Astrocyte of the spinal cord (primary cell): ENCODE measurements around the gene TOR1AIP1.
A peak's percentile ranks its signal among the peaks of the same experiment; 100 is the strongest.
"Not testable (repeated sequence)": the region's sequence is repeated elsewhere in the genome, so short reads cannot be mapped to it uniquely, and the experiment has no call there.

Experiments used
- DNase-seq: peaks from one replicate; pipeline ENCODE4 v3.0.0; 2011; ENCODE audit warnings: low read depth, low spot score
- H3K4me3 ChIP-seq: 2 replicates; pipeline ENCODE4 v1.5.1; 2011; ENCODE audit warnings: low read depth, mild to moderate bottlenecking, low read length, moderate library complexity
- in situ Hi-C: cut with HindIII; loops from 2 replicates; pipeline ENCODE4 v1.10.0; 2017; ENCODE audit warnings: low sequenced_read_pairs
- TF ChIP-seq, protein P1 (sequence below): IDR thresholded peaks from 2 replicates; pipeline ENCODE4 v1.5.1; 2012; ENCODE audit warnings: low read depth, mild to moderate bottlenecking, low read length, inconsistent platforms

TOR1AIP1 gene

DNA sequence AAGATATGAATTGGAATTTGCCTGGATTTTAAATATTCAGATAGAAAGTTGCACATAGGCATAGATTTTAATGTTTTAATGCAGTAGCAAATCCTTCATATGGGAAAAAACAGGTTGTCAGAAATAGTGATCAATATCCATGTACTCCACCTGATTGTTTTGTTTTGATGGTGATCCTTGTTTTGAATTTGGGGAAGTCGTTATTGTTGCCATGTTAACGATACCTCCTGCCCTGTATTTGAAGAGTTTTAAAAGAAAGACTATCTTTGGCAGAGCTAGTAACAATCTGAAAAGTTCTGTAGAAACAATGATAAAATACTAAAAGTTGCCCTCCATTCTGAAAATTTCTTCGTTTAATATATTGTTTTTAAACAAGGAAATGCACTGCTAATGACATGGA, 73.6 kb downstream of the TOR1AIP1 start:
- in situ Hi-C loops, result no loop called here
- DNase-seq, result no peak
- TF ChIP-seq, protein P1, sequence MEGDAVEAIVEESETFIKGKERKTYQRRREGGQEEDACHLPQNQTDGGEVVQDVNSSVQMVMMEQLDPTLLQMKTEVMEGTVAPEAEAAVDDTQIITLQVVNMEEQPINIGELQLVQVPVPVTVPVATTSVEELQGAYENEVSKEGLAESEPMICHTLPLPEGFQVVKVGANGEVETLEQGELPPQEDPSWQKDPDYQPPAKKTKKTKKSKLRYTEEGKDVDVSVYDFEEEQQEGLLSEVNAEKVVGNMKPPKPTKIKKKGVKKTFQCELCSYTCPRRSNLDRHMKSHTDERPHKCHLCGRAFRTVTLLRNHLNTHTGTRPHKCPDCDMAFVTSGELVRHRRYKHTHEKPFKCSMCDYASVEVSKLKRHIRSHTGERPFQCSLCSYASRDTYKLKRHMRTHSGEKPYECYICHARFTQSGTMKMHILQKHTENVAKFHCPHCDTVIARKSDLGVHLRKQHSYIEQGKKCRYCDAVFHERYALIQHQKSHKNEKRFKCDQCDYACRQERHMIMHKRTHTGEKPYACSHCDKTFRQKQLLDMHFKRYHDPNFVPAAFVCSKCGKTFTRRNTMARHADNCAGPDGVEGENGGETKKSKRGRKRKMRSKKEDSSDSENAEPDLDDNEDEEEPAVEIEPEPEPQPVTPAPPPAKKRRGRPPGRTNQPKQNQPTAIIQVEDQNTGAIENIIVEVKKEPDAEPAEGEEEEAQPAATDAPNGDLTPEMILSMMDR, result no peak
- H3K4me3 ChIP-seq, result peak overlapping the region; percentile 88

DNA sequence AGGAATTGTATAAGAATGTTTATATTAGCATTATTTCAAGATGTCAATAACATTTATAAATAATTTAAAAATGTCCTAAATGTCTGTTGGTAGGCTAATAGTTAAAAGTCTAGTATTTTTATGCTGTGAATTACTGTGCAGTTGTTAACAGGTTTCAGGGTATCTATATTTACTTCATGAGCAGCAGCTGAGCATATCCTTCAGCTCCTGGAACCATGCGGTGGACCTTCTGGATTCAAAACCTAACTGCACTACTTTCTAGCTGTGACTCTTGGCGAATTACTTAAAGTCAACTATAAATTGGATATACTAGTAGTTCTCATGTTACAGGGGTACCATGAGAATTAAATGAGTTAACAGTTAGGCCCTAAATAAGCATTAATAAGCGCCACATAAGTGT, 76.3 kb downstream of the TOR1AIP1 start:
- H3K4me3 ChIP-seq, result no peak overlapping the region
- no peak for DNase-seq
- TF ChIP-seq, protein P1, result no peak
- in situ Hi-C loops, result no loop called here

DNA sequence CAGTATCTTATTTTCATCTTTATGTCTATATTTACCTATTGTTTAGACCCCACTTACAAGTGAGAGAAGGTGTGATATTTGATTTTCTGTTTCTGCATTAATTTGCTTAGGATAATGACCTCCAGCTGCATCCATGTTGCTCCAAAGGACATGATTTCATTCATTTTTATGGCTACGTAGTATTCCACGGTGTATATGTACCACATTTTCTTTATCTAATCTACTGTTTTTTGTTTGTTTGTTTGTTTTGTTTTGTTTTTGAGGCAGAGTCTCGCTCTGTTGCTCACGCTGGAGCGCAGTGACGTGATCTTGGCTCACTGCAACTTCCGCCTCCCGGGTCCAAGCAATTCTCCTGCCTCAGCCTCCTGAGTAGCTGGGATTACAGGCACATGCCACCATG, 80.1 kb downstream of the TOR1AIP1 start:
- in situ Hi-C loops, H3K4me3 ChIP-seq, DNase-seq: not testable (repeated sequence)

DNA sequence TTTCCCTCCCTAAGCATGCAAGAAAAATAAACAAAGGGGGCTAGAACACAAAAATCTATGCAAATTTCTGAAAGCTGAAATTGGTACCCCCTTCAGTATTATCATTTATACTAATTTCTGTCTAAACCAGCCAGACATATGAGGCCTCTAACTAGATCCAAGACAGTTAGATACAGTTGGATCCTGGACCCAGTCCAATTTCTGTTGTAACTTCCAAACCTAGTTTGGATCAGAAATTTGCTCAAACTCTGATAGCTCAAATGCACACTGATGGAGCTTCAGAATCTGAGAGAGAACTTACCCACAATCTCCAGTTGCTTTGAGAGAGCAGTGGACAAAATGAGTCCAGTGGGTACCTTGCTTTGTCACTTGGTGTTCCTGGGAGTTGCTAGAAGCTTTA, 84.5 kb downstream of the TOR1AIP1 start:
- in situ Hi-C loops, result no loop called here
- no peak overlapping the region for H3K4me3 ChIP-seq
- no peak for DNase-seq
- TF ChIP-seq, protein P1, result no peak

DNA sequence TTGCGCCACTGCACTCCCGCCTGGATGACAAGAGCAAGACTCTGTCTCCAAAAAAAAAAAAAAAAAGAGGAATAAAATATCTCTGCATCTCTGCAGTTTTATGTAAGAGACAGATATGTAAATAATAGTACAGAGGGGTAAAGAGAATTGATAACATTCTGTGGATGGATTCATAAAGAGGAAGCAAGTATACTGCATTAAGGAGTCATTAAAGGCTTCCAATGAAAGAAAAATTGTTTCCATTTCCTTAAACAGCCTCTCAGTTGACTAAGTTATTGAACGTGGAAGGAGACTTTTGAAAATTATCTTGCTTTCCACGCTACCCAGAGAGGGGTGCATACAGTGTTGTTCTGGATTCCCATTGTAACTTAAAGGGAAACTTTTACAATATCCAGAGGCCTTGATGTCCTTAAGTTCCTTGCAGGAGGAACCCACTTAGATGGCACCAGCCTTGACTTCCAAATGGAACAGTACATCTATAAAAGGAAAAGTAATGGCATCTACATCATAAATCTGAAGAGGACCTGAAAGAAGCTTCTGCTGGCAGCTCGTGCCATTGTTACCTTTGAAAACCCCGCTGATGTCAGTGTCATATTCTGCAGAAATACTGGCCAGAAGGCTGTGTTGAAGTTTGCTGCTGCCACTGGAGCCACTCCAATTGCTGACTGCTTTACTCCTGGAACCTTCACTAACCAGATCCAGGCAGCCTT, 86.4 kb downstream of the TOR1AIP1 start:
- TF ChIP-seq, protein P1, result no peak
- no peak for DNase-seq
- in situ Hi-C loops, result no loop called here
- H3K4me3 ChIP-seq, result no peak overlapping the region

DNA sequence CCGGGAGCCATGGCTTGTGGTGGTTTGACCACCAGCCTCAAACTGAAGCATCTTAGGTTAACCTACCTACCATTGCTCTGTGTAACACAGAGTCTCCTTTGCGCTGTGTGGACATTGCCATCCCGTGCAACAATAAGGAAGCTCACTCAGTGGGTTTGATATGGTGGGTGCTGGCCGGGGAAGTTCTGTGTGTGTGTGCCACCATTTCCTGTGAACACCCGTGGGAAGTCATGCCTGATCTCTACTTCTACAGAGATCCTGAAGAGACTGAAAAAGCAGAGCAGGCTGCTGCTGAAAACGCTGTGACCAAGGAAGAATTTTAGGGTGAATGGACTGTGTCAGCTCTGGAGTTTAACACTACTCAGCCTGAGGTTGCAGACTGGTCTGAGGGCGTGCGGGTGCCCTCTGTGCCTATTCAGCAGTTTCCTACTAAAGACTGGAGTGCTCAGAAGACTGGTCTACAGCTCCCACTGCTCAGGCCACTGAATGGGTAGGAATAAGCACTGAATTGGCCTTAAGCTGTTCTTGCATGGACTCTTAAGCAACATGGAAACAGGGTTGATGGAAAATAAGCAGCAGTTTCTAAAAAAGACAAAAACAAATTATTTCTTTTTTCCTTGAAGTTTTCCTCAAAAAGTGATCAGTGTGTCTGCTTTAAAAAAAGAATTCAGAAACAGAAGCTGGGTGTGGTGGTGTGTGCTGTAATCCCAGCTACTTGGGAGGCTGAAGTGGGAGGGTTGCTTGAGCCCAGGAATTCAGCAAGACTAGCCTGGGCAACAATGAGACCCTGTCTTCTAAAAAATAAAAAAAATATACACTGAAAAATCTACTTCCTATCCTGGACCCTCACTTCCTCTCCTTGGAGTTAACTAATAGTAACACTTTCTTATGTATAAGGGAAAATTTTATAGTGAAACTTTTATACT, 87.2 kb downstream of the TOR1AIP1 start:
- no peak for DNase-seq
- TF ChIP-seq, protein P1, result no peak
- in situ Hi-C loops, result no loop called here
- H3K4me3 ChIP-seq, result no peak overlapping the region
